AG08396 (cell line): Measurements from ENCODE around the gene GABRR1.

Experiments
- DNase-seq: peaks from one replicate; pipeline ENCODE4 v3.0.0; 2012; ENCODE audit warnings: low spot score, mixed read lengths

GABRR1 gene

GRCh38 chr6:89215391-89215790 lies 1.8 kb downstream of the GABRR1 start:
- no peak for DNase-seq

GRCh38 chr6:89214197-89214596 lies 3.0 kb downstream of the GABRR1 start:
- no peak for DNase-seq

GRCh38 chr6:89212472-89212871 lies 4.7 kb downstream of the GABRR1 start:
- DNase-seq, result no peak

DNA sequence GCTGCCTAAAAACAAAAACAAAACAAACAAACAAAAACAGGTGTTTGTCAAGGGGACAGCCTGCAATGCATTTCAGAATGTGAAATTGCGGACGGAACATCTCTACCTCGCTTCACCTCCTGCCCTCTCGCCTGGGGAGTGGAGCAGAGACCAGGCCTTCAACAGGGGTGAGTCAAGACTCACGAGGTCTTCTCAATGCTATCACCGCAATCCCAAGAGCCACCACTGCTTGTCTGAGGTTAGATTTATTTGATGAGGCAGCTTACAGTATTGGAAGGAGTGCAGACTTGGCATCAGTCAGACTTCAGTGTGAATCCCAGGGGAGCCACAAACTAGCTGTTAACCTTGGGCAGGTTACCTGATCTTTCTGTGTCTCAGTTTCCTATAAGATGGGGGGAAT lies 7.7 kb downstream of the GABRR1 start:
- DNase-seq, result no peak

GRCh38 chr6:89208551-89208950 lies 8.6 kb downstream of the GABRR1 start:
- DNase-seq, result no peak

GRCh38 chr6:89205819-89206218 lies 11.3 kb downstream of the GABRR1 start:
- DNase-seq, result no peak

DNA sequence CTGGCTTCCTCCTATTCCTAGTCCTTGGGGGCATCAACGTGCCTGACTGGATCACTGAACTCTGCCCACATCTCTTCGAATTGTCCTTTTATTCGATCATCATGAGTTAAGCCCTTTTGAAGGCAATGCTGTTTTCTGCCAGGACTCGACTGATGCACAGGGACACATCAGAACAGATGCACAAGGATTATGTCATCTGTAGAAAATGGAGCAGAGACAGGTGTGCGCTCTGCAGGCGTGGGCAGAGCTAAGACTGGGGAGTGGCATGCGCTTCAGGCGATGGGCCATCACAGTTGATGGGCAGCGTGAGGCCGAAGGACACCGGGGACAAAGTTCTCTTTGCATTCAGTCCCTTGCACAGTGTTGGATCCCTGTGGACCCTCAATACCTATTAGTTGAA lies 13.1 kb downstream of the GABRR1 start:
- DNase-seq, result no peak

GRCh38 chr6:89200706-89201215 lies 16.4 kb downstream of the GABRR1 start:
- no peak for DNase-seq

DNA sequence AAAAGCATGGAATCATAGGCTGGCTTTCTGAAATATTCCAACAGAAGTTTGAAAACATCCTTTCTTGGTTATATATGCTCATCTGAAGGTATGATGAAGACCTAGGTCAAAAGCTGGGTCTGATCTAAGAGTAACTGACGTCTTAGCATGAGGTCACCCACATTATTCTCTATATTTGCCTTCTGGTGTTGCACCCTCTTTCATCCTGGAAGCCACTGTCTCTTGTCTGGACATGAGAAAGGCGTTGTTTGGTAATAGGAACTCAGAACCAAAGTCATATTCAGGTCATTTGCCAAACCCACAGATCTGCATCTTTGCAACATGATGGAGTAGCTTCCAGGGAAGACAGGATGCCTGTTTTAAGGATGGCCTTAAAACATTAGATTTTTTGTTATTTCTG lies 17.6 kb downstream of the GABRR1 start:
- no peak for DNase-seq

GRCh38 chr6:89198235-89198634 lies 18.9 kb downstream of the GABRR1 start:
- DNase-seq, result no peak

DNA sequence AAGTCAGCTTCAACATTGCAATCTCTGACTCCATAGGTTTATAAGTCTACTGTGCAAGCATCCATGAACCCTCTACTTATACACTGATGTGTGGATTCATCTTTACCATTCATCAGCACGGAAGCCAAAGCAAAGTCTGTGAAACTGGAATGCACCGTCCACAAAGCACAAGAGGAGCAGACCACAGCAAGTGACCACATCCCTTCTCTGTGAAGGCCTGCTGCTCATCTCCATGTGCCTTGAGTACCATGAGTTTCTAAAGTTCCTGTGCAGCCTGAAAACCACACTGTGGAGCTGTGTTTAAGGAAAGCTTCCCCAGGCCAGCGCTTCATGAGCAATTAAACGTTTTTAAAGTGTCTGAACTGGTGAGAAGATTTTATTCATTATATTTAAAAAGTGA lies 20.0 kb downstream of the GABRR1 start:
- no peak for DNase-seq

DNA sequence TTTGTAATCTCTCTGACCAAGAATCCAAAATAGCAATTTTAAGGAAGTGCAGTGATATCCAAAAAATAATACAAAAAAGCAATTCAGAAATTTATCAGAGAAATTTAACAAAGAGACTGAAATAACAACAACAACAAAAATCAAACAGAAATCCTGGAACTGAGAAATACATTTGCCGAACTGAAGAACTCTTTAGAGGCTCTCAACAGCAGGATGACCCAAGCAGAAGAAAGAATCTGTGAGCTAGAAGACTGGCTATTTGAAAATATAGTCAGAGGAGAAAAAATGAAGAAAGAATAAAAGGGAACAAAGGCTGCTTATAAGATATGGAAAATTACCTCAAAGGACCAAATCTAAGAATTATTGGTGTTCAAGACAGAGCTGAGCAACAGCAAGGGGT lies 22.6 kb downstream of the GABRR1 start:
- no peak for DNase-seq

GRCh38 chr6:89190741-89191140 lies 26.4 kb downstream of the GABRR1 start:
- no peak for DNase-seq

- no peak for DNase-seq
Observed at GRCh38 chr6:89187504-89187903, 29.7 kb downstream of the GABRR1 start.

- no peak for DNase-seq
Observed at GRCh38 chr6:89186762-89187161, 30.4 kb downstream of the GABRR1 start.

GRCh38 chr6:89184344-89184743 lies 32.8 kb downstream of the GABRR1 start:
- DNase-seq, result no peak

DNA sequence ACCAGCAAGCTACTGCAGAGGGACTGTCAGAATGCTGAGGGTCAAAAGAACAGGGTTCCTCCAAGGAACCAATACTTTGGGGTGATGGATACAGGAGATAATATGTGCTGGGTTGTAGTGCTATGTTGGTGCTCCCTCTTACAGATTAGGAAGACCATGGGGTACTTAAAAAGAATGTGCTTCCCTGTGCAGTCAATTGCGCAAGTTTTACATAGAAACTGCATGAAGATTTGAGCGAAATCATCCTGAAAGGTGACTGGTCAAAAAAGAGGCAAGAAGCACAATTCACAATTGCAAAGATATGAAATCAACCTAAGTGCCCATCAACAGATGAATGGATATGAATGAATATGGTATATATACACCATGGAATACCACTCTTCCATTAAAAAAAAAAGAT lies 33.9 kb downstream of the GABRR1 start:
- no peak for DNase-seq

- no peak for DNase-seq
Observed at GRCh38 chr6:89180971-89181370, 36.2 kb downstream of the GABRR1 start.

DNA sequence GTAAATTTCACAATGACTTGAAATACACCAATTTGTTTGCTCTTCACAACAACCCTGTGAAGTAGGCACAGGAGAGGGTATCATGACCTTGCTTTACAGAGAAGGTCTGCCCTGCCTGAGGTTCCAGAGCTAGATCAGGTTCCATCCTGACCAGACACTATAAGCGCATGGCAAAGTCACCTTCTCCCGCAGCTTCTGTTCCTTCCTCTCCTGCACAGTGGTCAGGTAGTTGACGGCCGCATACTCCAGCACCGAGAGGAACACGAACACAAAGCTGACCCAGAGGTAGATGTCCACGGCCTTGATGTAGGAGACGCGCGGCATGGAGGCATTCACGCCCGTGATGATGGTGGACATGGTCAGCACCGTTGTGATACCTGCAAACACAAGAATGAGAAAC lies 37.0 kb downstream of the GABRR1 start:
- no peak for DNase-seq

GRCh38 chr6:89173634-89174033 lies 43.5 kb downstream of the GABRR1 start:
- no peak for DNase-seq

GRCh38 chr6:89172131-89172530 lies 45.0 kb downstream of the GABRR1 start:
- DNase-seq, result no peak

GRCh38 chr6:89162047-89162371 lies 55.1 kb downstream of the GABRR1 start:
- DNase-seq, result no peak

GRCh38 chr6:89161326-89162046 lies 55.7 kb downstream of the GABRR1 start:
- no peak for DNase-seq

DNA sequence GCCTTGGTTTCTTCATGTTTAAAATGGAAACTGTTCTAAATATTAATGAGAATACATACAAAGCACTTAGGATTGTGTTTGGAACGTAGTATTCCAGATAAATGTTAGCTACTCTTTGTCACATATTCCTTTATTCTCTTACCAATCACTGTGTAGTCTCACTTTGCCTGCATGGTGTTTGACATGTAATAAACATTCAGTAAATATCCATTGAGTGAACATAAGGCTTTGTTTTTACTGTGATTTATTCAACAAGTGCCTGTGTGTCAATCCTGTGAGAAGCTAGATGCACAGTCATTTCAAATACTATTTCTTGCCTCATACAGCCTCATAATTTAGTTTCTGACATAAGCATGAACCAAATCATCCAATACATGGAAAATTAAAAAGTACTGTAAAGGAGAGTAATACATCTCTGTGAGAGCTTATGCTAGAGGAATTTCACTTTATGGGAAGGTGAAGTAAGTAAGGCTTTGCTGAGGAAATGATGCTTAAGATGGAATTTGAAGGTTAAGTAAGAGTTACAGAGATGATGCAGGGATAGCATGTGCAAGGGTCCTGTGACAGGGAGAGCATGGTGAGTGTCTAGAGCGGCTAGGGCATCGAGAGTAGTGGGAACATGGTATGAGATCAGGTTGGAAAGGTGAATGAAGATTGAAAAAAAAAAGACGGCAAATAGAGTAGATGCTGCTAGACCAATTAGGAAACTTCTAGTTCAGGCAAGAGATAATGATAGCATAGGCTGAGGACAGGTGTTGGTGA lies 56.6 kb downstream of the GABRR1 start:
- no peak for DNase-seq
